ENCODE data around the gene KATNIP.

KATNIP gene

DNA sequence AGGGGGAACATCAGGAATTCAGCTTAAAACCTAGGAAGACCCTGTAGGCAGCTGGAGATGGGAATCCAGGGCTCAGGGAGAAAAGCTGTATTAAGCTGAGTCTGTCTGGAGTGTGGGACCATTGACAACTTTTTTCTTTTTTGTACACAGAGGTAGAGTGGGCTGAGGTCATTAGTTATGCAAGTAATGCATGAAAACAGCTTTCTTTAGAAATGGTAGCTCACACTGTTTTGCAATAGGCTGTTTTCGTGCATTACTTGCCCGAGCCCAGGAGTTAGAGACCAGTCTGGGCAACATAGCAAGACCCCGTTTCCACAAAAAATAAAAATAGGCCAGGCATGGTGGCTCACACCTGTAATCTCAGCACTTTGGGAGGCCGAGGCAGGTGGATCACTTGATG lies 46.5 kb downstream of the KATNIP start:
- Histone ChIP-seq H3K27me3 (ENCODE audit: insufficient read depth, poor library complexity, severe bottlenecking) (no peaks in the 10 kb centered on the region), H3K4me3 (replicated peaks; ENCODE audit: insufficient read depth, low read length) (no peak overlapping the region), H3K27ac (replicated peaks) (no peak overlapping the region)
- no peak for DNase-seq (ENCODE audit: low read depth in 1 of 2, low spot score in 1 of 2)
- TF ChIP-seq, protein P1, sequence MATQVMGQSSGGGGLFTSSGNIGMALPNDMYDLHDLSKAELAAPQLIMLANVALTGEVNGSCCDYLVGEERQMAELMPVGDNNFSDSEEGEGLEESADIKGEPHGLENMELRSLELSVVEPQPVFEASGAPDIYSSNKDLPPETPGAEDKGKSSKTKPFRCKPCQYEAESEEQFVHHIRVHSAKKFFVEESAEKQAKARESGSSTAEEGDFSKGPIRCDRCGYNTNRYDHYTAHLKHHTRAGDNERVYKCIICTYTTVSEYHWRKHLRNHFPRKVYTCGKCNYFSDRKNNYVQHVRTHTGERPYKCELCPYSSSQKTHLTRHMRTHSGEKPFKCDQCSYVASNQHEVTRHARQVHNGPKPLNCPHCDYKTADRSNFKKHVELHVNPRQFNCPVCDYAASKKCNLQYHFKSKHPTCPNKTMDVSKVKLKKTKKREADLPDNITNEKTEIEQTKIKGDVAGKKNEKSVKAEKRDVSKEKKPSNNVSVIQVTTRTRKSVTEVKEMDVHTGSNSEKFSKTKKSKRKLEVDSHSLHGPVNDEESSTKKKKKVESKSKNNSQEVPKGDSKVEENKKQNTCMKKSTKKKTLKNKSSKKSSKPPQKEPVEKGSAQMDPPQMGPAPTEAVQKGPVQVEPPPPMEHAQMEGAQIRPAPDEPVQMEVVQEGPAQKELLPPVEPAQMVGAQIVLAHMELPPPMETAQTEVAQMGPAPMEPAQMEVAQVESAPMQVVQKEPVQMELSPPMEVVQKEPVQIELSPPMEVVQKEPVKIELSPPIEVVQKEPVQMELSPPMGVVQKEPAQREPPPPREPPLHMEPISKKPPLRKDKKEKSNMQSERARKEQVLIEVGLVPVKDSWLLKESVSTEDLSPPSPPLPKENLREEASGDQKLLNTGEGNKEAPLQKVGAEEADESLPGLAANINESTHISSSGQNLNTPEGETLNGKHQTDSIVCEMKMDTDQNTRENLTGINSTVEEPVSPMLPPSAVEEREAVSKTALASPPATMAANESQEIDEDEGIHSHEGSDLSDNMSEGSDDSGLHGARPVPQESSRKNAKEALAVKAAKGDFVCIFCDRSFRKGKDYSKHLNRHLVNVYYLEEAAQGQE (IDR thresholded peaks at IDR 0.05; ENCODE audit: insufficient replicate concordance, low read depth): no peak
- TF ChIP-seq SPI1 (IDR thresholded peaks at IDR 0.05; ENCODE audit: borderline replicate concordance, low read depth) (no peak), POLR2AphosphoS5 (IDR thresholded peaks at IDR 0.05; ENCODE audit: low read depth) (no peak), GABPA (IDR thresholded peaks at IDR 0.05; ENCODE audit: low read depth) (no peak)
- TF ChIP-seq, protein P2, sequence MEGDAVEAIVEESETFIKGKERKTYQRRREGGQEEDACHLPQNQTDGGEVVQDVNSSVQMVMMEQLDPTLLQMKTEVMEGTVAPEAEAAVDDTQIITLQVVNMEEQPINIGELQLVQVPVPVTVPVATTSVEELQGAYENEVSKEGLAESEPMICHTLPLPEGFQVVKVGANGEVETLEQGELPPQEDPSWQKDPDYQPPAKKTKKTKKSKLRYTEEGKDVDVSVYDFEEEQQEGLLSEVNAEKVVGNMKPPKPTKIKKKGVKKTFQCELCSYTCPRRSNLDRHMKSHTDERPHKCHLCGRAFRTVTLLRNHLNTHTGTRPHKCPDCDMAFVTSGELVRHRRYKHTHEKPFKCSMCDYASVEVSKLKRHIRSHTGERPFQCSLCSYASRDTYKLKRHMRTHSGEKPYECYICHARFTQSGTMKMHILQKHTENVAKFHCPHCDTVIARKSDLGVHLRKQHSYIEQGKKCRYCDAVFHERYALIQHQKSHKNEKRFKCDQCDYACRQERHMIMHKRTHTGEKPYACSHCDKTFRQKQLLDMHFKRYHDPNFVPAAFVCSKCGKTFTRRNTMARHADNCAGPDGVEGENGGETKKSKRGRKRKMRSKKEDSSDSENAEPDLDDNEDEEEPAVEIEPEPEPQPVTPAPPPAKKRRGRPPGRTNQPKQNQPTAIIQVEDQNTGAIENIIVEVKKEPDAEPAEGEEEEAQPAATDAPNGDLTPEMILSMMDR (IDR thresholded peaks at IDR 0.05; ENCODE audit: insufficient read depth, low read length): no peak

DNA sequence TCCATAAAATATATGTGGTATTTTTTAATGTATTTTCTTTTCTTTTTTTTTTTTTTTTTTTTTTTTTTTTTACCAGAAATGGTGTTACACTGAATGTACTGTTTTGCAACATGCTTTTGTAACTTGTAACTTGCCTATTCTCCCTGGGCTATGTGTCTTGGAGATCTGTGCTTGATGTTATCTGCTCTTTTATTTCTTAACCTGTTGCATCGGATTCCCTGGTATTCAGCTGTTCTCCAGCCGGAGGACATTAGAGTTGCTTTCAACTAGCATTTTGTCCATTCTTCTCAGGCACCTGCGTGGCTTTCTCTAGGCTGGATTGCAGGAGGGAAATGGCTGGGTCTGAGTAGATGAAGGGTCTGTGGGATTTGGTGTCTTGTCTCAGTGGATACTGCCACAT lies 47.4 kb downstream of the KATNIP start:
- H3K4me3 ChIP-seq (replicated peaks; ENCODE audit: insufficient read depth, low read length): no peak overlapping the region
- H3K27ac ChIP-seq (replicated peaks): no peak overlapping the region
- TF ChIP-seq, protein P2 (IDR thresholded peaks at IDR 0.05; ENCODE audit: insufficient read depth, low read length): no peak
- TF ChIP-seq, protein P1 (IDR thresholded peaks at IDR 0.05; ENCODE audit: insufficient replicate concordance, low read depth): no peak
- no peak for TF ChIP-seq POLR2AphosphoS5 (IDR thresholded peaks at IDR 0.05; ENCODE audit: low read depth)
- no peak for TF ChIP-seq GABPA (IDR thresholded peaks at IDR 0.05; ENCODE audit: low read depth)
- TF ChIP-seq SPI1 (IDR thresholded peaks at IDR 0.05; ENCODE audit: borderline replicate concordance, low read depth): no peak
- no peak for DNase-seq (ENCODE audit: low read depth in 1 of 2, low spot score in 1 of 2)
- no peaks in the 10 kb centered on the region for H3K27me3 ChIP-seq (ENCODE audit: insufficient read depth, poor library complexity, severe bottlenecking)

DNA sequence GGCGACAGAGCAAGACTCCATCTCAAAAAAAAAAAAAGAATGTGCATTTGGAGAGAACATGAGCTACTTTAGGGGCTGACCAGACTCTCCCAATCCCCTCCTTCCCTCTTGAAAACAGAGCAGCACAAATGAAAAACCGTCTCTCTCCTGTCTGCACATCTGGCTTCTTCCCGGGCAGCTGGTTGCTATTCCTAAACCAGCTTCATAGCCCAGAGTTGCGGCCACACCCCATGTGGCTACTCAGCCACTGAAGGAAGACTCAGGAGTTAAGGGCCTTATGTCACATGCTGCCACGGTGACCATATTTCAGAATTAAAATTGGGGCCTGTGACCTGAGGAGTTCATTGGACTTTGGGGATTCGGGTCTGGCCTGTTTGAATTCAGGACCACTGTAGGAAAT lies 48.3 kb downstream of the KATNIP start:
- TF ChIP-seq POLR2AphosphoS5 (IDR thresholded peaks at IDR 0.05; ENCODE audit: low read depth): no peak
- TF ChIP-seq, protein P1 (IDR thresholded peaks at IDR 0.05; ENCODE audit: insufficient replicate concordance, low read depth): no peak
- no peak for TF ChIP-seq SPI1 (IDR thresholded peaks at IDR 0.05; ENCODE audit: borderline replicate concordance, low read depth)
- TF ChIP-seq, protein P2 (IDR thresholded peaks at IDR 0.05; ENCODE audit: insufficient read depth, low read length): no peak
- no peak for TF ChIP-seq GABPA (IDR thresholded peaks at IDR 0.05; ENCODE audit: low read depth)
- no peak overlapping the region for H3K27ac ChIP-seq (replicated peaks)
- DNase-seq (ENCODE audit: low read depth in 1 of 2, low spot score in 1 of 2): no peak
- no peak overlapping the region for H3K4me3 ChIP-seq (replicated peaks; ENCODE audit: insufficient read depth, low read length)
- H3K27me3 ChIP-seq (ENCODE audit: insufficient read depth, poor library complexity, severe bottlenecking): no peaks in the 10 kb centered on the region

All from HL-60 (cell line).